Activated effector memory CD4-positive, alpha-beta T cell treated with anti-CD3 and anti-CD28 coated beads, Interleukin-2, amount 50 U/mL, for 16 hours (primary cell): ENCODE data around the gene ECI1.
"Not testable (repeated sequence)": the region's sequence is repeated elsewhere in the genome, so short reads cannot be mapped to it uniquely, and the experiment has no call there.

Experiments used
- DNase-seq: peaks from one replicate; pipeline ENCODE4 v3.0.0-alpha.2; 2020

Gene ECI1

DNA sequence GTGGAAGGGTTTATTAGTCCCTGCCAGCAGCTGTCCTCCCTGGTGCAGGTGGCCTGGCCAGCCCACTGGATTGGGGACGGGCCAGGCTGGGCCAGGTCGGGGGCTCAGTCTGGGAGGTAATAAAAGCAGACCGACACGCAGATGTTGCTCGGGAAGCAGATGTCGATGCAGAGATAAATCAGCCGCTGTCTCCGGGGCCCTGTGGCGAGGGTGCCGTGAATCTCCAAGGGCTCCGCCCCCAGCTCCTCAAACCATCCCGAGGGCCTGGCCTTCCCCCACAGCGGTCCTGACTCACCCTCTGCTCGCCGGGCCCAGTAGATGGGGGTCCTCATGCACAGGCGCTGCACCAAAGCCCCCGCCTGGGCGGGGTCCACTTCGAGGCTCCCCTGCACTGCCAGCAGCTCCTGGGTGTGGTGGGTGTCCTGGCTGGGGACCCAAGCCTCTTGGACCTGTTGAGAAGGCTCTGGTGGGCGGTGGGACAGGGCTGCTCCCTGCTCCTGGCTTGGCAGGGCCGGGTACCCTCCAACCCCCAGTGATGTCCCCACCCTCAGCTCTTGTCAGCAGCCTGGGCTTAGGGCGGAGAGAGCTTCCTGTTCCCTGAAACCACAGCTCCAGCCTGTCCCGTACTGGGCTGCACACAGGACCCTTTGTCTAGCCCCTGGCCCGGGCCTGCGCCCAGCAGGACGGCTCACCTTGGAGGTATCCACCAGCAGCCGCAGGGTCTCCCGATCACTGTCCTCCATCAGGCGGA, 42.0 kb downstream of the ECI1 start:
- no peak for DNase-seq

DNA sequence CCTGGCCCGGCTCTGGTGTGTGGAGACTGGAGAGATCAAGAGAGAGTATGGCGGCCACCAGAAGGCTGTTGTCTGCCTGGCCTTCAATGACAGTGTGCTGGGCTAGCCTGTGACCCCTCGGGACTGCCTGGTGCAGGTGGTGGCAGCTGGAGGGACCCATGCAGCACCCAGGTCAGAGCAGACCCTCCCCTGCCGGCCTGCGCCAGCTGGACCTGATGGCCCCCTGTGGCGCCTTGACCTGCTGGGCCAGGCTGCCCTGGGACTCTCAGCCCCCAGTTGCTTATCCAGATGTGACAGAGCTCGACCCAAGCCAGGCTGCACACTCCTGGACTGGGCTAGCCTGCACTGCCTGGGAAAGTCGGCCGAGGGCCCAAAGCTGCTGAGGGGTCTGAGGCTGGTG, 42.6 kb downstream of the ECI1 start:
- no peak for DNase-seq

DNA sequence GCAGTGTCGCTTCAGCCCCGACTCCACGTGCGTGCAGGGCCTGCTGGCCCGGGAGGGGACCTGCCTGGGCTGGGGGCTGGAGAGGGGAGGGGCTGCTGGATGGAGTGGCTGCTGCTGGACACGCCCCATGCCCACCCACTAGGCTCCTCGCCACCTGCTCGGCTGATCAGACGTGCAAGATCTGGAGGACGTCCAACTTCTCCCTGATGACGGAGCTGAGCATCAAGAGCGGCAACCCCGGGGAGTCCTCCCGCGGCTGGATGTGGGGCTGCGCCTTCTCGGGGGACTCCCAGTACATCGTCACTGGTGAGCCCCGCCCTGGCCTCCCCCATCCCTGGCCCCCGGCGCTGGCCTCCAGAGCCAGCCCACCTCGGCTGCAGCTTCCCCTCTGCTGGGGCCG, 43.1 kb downstream of the ECI1 start:
- no peak for DNase-seq

DNA sequence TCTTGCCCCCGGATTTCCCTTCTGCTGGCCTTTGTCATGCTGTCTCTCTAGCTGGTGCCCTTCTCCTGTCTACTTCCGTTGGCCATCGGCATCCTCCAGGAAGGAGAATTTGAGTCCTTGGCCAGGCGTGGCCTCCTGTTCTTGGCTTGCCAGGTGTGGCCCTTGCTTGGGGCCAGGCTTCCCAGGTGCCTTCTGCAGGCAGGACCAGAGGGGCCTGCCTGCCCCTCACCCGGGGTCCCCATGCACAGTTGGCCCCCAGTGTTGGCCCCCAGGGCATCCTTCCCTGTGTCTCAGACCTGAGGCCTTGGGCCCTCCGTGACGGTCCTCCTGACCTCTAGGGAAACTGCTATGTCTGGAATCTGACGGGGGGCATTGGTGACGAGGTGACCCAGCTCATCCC, 43.5 kb downstream of the ECI1 start:
- no peak for DNase-seq

DNA sequence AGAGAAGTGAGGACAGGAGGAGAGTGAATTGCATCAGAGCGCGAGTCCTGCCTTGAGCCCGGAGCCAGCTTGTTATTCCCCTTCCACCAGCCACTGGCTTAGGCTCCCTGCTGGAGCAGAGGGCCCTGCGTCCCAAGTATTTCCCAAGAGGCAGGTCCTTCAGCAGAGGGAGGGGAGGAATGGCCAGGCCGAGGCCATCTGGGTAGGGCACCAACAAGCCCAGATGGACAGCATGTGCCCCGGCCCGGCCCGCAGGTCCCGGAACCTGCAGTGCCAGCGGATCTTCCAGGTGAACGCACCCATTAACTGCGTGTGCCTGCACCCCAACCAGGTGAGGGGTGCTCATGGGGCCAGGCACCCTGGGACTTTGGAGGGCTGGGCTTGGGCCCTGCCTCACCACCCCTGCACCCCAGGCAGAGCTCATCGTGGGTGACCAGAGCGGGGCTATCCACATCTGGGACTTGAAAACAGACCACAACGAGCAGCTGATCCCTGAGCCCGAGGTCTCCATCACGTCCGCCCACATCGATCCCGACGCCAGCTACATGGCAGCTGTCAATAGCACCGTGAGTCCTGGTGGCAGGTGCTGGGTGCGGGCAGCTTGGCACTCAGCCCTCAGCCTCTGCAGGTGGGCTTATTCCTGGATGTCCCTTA, 44.5 kb downstream of the ECI1 start:
- no peak for DNase-seq

DNA sequence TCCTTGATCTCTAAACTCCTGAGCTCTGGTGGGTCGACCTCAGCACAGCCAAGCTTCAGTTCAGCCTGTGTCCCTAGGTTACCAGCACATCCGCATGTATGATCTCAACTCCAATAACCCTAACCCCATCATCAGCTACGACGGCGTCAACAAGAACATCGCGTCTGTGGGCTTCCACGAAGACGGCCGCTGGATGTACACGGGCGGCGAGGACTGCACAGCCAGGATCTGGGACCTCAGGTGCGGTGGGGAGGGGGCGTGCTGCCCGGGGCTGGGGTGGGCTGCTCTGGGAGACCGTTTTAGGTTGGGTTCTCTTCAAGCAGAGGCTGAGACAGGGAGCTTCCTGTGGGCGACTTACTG, 45.0 kb downstream of the ECI1 start:
- DNase-seq = no peak

DNA sequence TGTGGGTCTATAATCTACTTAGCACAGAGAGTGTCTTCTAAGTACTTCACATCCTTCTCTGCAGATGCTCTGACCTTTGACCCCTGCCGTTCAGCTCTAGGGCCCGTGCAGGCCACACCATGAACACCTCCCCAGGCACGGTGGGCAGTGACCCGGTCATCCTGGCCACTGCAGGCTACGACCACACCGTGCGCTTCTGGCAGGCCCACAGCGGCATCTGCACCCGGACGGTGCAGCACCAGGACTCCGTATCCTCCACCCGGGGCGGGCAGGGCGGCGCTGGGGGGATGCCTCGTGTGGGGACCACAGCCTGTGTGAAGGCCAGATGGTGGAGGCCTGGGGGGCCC, 45.4 kb downstream of the ECI1 start:
- no peak for DNase-seq

DNA sequence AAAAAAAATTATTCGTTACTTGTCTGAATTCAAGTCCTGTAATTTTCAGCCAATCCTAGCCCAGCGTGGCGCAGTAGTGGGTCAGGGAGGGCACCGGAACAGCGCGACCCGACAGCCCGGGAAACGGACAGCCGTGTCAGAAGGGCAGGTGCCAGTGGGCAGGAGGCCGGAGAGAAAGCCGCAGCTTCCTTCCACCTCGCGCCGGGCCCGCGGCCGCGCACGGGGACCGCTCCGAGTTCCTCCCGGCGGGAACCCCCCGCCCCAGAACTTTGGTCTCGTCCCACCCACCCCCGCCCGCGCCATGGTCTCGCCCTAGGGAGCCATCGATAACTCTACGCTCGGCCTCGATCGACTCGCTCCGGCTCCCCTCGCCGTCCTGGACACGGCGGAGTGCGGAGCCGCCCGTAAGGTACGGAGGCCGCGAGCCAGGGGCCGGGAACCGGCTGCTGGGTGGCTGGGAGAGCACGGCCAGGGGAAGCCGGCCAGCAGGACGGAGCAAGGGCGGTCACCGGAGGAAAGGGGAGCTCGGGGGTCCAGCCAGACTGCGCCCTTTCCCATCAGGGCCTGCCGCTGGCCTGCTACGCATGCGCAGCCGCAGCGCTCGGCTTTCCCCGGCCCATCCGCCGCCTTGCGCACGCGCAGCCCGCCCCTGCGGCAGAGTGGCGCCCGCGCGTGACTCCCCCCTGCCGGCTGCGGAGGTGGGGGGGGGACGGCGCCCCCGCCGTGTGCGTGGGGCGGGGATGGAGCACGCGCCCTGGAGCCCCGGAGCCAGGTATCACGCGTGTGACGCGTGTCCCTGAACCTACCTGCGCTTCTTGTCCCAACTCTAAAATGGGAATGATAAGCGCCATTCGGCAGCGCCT, 46.1 kb downstream of the ECI1 start, which contains the start of gene MLST8:
TSS of gene MLST8 (plus strand) at position 351 of the 863 bp plus-strand sequence. CDS start 632 bp downstream, outside the sequence.
- peak; percentile 96 for DNase-seq

DNA sequence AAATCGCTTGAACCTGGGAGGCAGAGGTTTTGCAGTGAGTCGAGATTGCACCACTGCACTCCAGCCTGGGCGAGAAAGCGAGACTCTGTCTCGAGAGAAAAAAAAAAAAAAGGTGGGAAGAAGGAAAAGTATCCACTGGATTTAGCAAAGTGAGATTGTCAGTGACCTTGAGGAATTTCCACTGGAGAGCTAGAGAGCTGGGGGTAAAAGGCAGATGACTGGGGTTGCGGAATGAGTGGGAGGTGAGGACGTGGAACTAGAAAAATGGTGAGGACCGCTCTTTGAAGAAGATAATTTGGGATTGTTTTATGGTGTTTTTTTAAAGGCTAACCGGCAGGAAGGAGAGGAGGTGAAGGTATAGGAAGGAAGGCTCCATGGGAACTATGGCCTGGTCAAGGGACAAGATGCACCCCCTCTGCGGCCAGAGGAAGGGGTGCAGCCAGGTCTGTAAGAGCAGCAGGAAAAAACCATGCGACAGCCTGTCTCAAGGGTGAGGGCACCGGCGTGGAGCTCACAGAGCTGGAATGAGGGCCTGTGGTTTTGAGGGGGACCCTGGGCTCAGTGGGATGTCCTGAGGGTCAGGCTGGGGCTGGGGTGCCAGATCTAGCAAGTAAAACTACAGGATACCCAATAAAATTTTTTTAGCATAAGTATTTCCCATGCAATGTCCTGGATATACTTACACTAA, 46.8 kb downstream of the ECI1 start:
- no peak for DNase-seq

DNA sequence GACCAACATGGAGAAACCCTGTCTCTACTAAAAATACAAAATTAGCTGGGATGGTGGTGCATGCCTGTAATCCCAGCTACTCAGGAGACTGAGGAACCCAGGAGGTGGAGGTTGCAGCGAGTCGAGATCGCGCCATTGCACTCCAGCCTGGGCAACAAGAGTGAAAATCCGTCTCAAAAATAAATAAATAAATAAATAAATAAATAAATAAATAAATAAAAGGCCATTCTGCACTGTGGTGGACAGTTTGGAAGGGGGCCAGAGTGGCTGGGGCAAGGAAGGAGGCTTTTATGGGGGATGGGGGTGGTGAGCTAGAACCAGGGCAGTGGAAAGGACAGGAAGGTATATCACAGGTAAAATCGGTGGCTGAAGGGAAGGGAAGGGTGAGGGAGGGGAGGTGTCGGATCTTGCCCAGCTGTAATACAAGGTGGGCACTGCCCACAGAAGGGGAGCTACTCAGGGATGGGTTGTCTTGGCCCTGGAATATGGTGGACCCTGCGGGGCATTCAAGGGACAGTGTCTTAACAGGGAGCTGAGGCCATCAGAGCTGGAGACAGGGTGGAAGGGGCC, 48.2 kb downstream of the ECI1 start:
- DNase-seq = not testable (repeated sequence)

DNA sequence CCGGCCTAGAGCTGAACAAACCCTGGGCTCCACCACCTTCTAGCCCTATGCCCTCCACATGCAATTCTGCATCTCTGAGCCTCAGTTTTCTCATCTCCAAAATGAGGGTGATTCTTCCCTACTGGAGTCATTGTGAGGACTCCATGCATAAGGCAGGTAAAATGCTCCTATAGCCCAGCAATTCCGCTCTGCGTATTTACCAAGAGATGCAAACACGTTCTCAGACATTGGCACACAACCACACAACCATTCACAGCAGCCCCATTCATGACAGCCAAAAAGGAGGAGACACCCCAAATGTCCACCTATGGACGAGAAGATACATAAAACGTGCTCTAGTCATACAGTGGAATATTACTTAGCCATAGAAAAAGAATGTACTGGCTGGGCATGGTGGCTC, 51.1 kb downstream of the ECI1 start:
- no peak for DNase-seq

DNA sequence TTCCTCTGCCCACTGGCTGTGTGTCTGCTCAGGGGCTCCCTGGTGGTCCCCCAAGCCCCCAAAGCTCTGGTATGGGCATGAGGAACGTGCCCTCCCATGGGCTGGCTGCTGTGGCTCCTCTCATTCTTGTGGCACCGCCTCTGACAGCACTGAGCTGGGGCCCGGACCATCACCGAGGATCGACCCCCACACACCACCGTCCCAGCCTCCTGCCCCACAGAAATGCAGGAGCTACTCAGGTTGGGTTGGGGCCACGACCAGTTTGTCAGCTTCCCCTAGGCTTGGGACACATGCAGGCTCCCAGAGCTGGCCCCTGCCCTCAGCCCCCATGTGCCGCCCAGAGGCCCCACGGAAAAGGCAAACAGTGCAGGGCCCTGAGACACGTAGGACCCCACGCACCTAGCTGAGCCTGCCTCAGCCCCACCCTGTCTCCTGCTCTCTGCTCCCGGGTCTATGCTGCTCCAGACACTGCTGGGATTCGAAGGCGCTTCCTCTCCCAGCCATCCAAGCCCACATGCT, 51.7 kb downstream of the ECI1 start:
- no peak for DNase-seq

DNA sequence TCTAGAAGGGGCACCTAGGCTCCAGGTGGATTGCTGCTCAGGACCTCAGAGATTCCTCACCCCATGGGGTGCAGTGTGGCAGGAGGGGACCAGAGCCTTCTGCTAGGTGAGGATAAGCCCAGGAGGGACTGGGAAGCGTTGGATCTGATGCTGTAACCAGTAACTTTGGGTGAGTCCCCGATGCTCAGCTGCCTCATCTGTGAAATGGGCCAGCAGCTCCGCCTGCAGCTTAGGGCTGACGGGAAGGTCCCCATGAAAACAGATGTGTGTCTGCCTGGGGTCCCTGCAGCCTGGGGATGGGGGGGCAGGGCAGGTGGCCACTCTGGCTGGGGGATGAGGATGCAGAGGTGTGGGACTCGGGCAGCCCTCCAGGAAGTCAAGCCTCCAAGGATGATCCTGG, 52.3 kb downstream of the ECI1 start:
- no peak for DNase-seq

DNA sequence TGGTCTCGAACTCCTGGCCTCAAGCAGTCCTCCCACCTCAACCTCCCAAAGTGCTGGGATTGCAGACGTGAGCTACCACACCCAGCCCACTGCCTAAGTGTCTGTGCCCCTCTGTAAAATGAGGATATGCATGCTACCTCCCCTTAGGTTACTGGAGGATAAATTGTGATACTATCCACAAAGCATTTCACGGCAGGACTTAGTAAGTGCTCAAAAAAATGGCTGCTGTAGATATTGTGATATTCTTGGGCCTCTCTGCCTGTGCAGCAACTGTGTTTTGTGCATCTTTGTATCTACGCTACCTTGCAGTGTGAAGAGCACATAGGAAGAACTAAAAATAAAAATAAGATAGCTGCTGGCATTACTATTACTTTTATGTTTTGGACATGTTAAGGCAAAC, 53.1 kb downstream of the ECI1 start:
- DNase-seq = no peak

DNA sequence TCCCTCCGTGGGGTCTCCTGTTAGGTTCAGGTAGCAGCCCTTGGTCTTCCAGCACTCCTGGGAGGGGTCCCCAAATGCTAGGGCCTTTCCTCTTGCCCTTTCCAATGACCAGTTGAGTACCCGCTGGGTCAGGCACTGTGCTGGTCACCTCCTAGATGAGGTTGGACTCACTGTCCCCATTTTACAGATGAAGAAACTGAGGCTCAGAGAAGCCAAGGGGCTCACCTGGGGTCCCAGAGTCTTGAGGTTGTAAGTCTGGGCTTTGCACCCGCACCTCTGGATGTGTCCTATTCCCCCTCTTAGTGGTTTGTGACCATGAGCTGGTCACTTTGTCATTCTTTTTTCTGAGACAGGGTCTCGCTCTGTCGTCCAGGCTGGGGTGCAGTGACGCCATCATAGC, 53.6 kb downstream of the ECI1 start:
- DNase-seq = no peak

DNA sequence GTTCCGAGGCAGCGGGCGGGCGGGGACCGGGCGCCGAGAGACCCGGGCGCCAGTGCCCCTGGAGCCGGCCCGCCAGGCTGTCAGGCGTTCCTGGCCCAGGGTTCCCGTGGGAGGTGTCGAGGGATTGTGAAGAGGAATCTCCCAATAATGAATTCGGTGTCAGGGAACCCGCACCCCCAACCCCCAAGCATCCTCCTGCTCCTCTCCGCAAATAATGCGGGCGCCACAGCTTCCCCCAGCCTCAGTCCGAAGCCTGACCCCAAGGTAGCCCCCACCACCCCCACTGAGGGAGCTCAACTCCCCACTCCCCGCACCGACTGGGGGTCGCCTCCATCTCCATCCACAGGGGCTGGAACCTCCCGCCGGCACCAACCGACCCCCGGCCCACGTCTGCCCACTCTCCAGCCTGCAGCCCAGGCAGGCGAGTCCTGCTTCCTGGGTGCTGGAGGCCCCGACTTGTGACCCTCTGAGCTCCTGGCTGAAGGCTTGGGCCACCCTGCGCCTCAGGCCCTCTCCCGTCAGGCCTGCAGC, 54.3 kb downstream of the ECI1 start:
- no peak for DNase-seq

DNA sequence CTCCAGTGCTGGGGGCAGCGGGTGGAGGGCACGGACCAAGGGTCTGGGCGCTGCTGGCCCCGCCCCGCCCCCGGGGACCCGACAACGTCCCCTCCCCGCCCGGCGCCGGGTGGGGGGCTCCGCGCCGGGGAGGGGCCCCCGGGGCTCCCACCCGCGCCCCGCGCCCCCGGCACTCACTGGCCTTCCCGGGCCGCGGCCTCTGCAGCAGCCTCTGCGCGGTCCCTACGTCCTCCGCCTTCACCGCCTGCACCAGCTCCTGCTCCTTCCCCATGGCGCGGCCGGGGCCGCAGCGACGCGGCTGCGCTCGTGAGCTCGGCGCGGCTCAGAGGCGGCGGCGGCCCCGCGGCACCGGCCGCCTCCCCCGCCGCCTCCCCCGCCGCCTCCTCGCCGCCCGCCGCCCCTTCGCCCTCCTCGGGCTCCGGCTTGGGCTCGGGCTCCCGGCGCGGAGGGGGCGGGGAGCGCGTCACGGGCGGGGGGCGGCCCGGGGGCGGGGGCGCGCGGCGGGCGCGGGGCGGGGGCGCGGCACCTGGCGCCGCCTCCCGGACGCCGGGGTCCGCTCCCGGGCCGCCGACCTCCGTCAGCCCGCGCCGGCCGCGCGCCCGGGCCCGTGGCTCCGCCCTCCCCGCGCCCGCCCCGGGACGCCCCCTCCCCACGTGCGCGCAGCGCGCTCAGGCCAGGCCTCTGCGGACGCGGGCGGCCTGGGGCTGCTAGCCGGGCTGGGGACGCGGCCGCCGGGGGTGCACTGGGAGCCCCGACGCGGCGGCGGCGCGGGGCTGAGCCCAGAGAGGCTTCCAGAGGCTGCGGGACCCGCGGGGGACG, 55.0 kb downstream of the ECI1 start, which contains the start of gene CASKIN1:
TSS of gene CASKIN1 (minus strand) at position 444 of the 819 bp plus-strand sequence. CDS start at position 271, 173 bp downstream.
- no peak for DNase-seq

DNA sequence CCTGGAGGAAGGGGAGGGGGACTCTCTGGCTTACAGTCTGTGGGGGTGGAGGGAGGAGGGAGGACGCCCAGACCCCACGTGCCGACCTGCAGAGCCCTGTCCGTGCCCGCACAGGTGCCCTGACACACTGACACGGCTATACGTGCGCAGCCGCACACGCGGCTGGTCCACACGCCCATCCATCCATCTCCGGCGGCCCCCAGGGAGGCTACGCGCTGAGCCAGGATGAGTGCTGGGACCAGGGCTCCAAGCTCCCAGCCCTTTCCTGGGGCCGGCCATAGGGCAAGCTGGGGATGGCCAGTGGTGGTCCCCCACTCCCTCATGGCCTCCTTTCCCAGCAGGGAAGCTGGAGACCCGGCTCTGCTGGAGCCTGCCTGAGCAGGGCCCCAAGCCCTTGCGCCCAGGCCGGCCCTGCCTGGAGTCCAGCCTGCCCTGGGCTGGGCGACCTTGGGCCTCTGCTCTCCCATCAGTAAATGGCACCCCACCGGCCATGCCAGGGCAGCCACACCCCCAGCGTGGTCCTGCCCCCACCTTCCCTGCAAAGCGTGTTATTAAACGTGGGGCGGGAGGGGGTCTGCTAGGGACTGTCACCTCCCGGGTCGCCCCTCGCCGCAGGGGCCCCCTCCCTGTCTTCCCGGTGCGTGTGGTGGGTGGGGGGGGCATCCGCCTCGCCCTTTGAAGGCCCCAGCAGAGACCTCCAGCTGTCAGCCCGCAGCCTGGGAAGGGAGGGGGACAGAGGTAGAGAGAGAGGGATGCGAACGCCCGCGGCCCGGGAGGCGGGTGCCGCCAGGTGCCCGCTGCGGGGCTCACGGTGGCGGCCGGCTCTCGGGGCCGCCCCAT, 55.8 kb downstream of the ECI1 start:
- no peak for DNase-seq

DNA sequence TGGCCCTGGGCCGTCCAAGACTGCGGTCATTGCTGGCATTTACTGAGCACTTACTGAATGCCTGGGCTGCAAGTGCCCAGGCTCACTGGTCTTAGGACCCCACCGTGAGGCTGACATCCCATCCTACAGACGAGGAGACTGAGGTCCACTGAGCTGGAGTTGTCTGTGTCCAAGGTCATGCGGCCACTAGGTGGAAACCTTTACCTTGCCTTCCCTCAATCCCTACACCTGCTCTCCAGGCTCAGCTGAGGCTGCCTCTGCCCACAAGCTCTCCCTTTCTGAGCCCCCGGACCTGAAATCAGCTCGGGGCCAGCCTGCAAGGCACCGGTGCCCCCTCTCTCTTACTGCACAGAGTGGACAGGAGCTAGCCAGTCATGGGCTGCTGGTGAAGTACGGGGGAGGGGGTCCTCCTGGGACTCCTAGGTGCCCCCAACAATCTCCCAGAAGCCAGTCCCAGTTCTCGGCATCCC, 56.5 kb downstream of the ECI1 start:
- DNase-seq = peak; percentile 81

DNA sequence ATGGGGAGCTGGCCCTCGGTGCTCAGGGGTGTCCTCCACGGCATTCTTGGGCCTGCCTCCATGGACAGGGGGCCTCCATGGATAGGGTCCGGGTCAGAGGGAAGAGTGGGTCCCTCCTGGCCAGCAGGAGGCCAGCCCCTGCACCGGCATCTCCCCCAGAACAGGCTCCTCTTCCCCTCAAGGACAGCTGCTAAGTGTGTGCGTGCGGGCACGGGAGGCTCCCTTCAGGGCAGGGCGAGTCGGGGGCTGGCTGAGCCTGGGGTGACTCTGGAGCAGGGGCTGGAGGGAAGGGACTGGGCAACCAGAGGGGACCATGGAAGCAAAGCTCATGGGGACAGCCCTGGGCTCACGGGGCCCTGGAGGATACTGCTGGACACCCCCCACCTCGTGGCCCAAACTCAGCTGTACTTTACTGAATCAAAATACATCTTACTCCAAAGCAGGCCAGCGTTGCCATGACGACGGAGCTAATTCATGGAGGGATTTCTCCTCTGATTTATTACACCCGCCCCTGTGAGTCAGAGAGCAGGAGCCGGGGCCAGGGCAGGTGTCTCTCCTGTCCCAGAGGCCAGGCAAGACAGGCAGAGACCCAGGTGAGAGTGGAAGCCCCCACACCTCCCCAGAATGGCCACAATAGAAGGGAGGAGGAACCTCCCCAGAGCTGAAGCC, 57.1 kb downstream of the ECI1 start:
- no peak for DNase-seq
